H9 (cell line): ENCODE results near the gene MACIR. TPM values are rescaled to one million over a fixed set of nuclear protein-coding genes. Genes with fewer than 3 reads are reported as not detected.

Experiments used
- DNase-seq: peaks from one replicate; pipeline ENCODE4 v3.0.0-alpha.2; 2017
- H2AFZ ChIP-seq: one replicate; pipeline ENCODE4 v1.6.1; 2013; ENCODE audit warnings: mild to moderate bottlenecking, low read length, control low read depth, moderate library complexity
- H2AK5ac ChIP-seq: 2 replicates; pipeline ENCODE4 v1.6.1; 2013; ENCODE audit warnings: low read length, control low read depth, mixed read lengths; ENCODE audit not compliant: insufficient read length
- H2BK120ac ChIP-seq: one replicate; pipeline ENCODE4 v1.6.1; 2013; ENCODE audit warnings: low read depth, mild to moderate bottlenecking, low read length, control low read depth, inconsistent platforms; ENCODE audit not compliant: poor library complexity, severe bottlenecking
- H2BK12ac ChIP-seq: 2 replicates; pipeline ENCODE4 v1.6.1; 2013; ENCODE audit warnings: low read length, control low read depth, mixed read lengths, low read depth; ENCODE audit not compliant: insufficient read length
- H2BK15ac ChIP-seq: 2 replicates; pipeline ENCODE4 v1.6.1; 2013; ENCODE audit warnings: low read depth, low read length, control low read depth
- H2BK20ac ChIP-seq: one replicate; pipeline ENCODE4 v1.6.1; 2013; ENCODE audit warnings: low read depth, mild to moderate bottlenecking, low read length, control low read depth, inconsistent platforms; ENCODE audit not compliant: poor library complexity, severe bottlenecking
- H2BK5ac ChIP-seq: 2 replicates; pipeline ENCODE4 v1.6.1; 2013; ENCODE audit warnings: low read length, control low read depth, mixed read lengths; ENCODE audit not compliant: insufficient read length
- H3K14ac ChIP-seq: 2 replicates; pipeline ENCODE4 v1.6.1; 2013; ENCODE audit warnings: low read length, control low read depth; ENCODE audit not compliant: insufficient read depth
- H3K18ac ChIP-seq: 2 replicates; pipeline ENCODE4 v1.6.1; 2013; ENCODE audit warnings: low read depth, mild to moderate bottlenecking, mixed read lengths, low read length, control low read depth; ENCODE audit not compliant: insufficient read length
- H3K23ac ChIP-seq: 2 replicates; pipeline ENCODE4 v1.6.1; 2013; ENCODE audit warnings: low read length, control low read depth, mixed read lengths, low read depth; ENCODE audit not compliant: insufficient read length
- H3K23me2 ChIP-seq: 2 replicates; pipeline ENCODE4 v1.6.1; 2013; ENCODE audit warnings: low read depth, mild to moderate bottlenecking, mixed read lengths, low read length, control low read depth; ENCODE audit not compliant: insufficient read length, poor library complexity, severe bottlenecking
- H3K27ac ChIP-seq: 2 replicates; pipeline ENCODE4 v1.5.1; 2013; ENCODE audit warnings: low read length, control low read depth, mixed read lengths, low read depth; ENCODE audit not compliant: insufficient read length
- H3K27me3 ChIP-seq: 2 replicates; pipeline ENCODE4 v1.6.1; 2013; ENCODE audit warnings: low read length, control low read depth, inconsistent platforms; ENCODE audit not compliant: insufficient read depth
- H3K4ac ChIP-seq: 2 replicates; pipeline ENCODE4 v1.6.1; 2013; ENCODE audit warnings: low read depth, mild to moderate bottlenecking, control low read depth, inconsistent platforms, low read length, moderate library complexity
- H3K4me1 ChIP-seq: 2 replicates; pipeline ENCODE4 v1.6.1; 2013; ENCODE audit warnings: low read length, control low read depth, inconsistent platforms; ENCODE audit not compliant: insufficient read depth
- H3K4me2 ChIP-seq: 2 replicates; pipeline ENCODE4 v1.6.1; 2013; ENCODE audit warnings: low read length, control low read depth, mixed read lengths; ENCODE audit not compliant: insufficient read length, insufficient read depth
- H3K56ac ChIP-seq: 2 replicates; pipeline ENCODE4 v1.6.1; 2013; ENCODE audit warnings: low read depth, mild to moderate bottlenecking, mixed read lengths, low read length, control low read depth; ENCODE audit not compliant: insufficient read length
- H3K79me1 ChIP-seq: 2 replicates; pipeline ENCODE4 v1.6.1; 2013; ENCODE audit warnings: low read depth, mild to moderate bottlenecking, moderate library complexity, low read length, control low read depth, inconsistent platforms; ENCODE audit not compliant: insufficient read depth, poor library complexity, severe bottlenecking
- H3K79me2 ChIP-seq: 2 replicates; pipeline ENCODE4 v1.6.1; 2013; ENCODE audit warnings: low read length, control low read depth, inconsistent platforms; ENCODE audit not compliant: insufficient read depth
- H3K9ac ChIP-seq: 2 replicates; pipeline ENCODE4 v1.6.1; 2013; ENCODE audit warnings: low read length, control low read depth, mixed read lengths; ENCODE audit not compliant: insufficient read length; ENCODE audit errors: extremely low read depth
- H3K9me3 ChIP-seq: one replicate; pipeline ENCODE4 v1.6.1; 2013; ENCODE audit warnings: low read depth, low read length, inconsistent platforms; ENCODE audit not compliant: control insufficient read depth
- H3T11ph ChIP-seq: one replicate; pipeline ENCODE4 v1.6.1; 2013; ENCODE audit warnings: mild to moderate bottlenecking, low read length, control low read depth, inconsistent platforms
- H4K20me1 ChIP-seq: one replicate; pipeline ENCODE4 v1.6.1; 2013; ENCODE audit not compliant: control insufficient read depth, insufficient read length, insufficient read depth
- H4K5ac ChIP-seq: 2 replicates; pipeline ENCODE4 v1.6.1; 2013; ENCODE audit warnings: low read depth, mild to moderate bottlenecking, mixed read lengths, low read length, control low read depth; ENCODE audit not compliant: insufficient read length
- H4K8ac ChIP-seq: replicated peaks from 2 replicates; pipeline ENCODE4 v1.6.1; 2013; ENCODE audit warnings: low read length, control low read depth, mixed read lengths, low read depth; ENCODE audit not compliant: insufficient read length
- H4K91ac ChIP-seq: 2 replicates; pipeline ENCODE4 v1.6.1; 2013; ENCODE audit warnings: low read depth, mild to moderate bottlenecking, moderate library complexity, mixed read lengths, low read length, control low read depth; ENCODE audit not compliant: insufficient read length
- H3K27ac Mint-ChIP-seq, 3 experiments: 2 replicates in 2 of 3; 3 replicates in 1 of 3; pipeline ENCODE4 v1.8.0; 2020 to 2021; ENCODE audit warnings: mixed read lengths in 3 of 3, mild to moderate bottlenecking in 1 of 3, moderate library complexity in 1 of 3
- H3K27me3 Mint-ChIP-seq: 2 replicates; pipeline ENCODE4 v1.8.0; 2021; ENCODE audit warnings: low read depth, mild to moderate bottlenecking, moderate library complexity, mixed read lengths
- H3K36me3 Mint-ChIP-seq, 3 experiments: 2 replicates in 2 of 3; 3 replicates in 1 of 3; pipeline ENCODE4 v1.8.0; 2020 to 2021; ENCODE audit warnings: low read depth in 3 of 3, mixed read lengths in 3 of 3; ENCODE audit not compliant: insufficient read depth in 1 of 3
- H3K4me1 Mint-ChIP-seq, 2 experiments: 2 replicates each; pipeline ENCODE4 v1.8.0; 2020; ENCODE audit warnings: mixed read lengths in 2 of 2
- H3K4me3 Mint-ChIP-seq, 2 experiments: 2 replicates in 1 of 2; 3 replicates in 1 of 2; pipeline ENCODE4 v1.8.0; 2020 to 2021; ENCODE audit warnings: mild to moderate bottlenecking in 2 of 2, mixed read lengths in 2 of 2, moderate library complexity in 1 of 2
- H3K9me3 Mint-ChIP-seq, 2 experiments: 2 replicates in 1 of 2; 3 replicates in 1 of 2; pipeline ENCODE4 v1.8.0; 2020; ENCODE audit warnings: mild to moderate bottlenecking in 2 of 2, mixed read lengths in 2 of 2, moderate library complexity in 1 of 2
- CTCF ChIP-seq: fragments of 200-600 bp; sonication (generic); conservative IDR thresholded peaks from 3 replicates; pipeline ENCODE4 v1.8.0; 2021; ENCODE audit warnings: antibody characterized with exemption, mild to moderate bottlenecking
- WGBS: extraction: QIAGEN DNeasy Blood & Tissue Kit; methylation state at CpG from one replicate; pipeline ENCODE4 v1.1.7; 2013; ENCODE audit warnings: missing lambda C conversion rate, low lambda C conversion rate, mixed read lengths; ENCODE audit not compliant: insufficient read length; ENCODE audit errors: extremely low coverage; 5-methylcytosine and 5-hydroxymethylcytosine counted together
- total RNA-seq: library from RNA; stranded (reverse); gene quantifications from 2 replicates; pipeline ENCODE4 v1.2.1, GENCODE V29; 2021

The MACIR gene
- total RNA-seq, 1 experiment from 2014 or later: 11.7 TPM

GRCh38 chr5:103290846-103291245 lies 32.3 kb downstream of the MACIR start:
- Histone ChIP-seq H2AFZ (no peak overlapping the region), H3K79me2 (no peaks in the 10 kb centered on the region), H2BK15ac (no peak overlapping the region), H4K5ac (no peak overlapping the region), H4K8ac (no peak overlapping the region), H3K4ac (no peak overlapping the region), H3T11ph (no peak overlapping the region), H3K4me1 (no peaks in the 10 kb centered on the region; the same call in 1 of the 2 replicates), H3K4me2 (no peak overlapping the region), H3K23ac (no peak overlapping the region), H3K14ac (no peak overlapping the region), H2AK5ac (no peak overlapping the region), H2BK5ac (no peak overlapping the region), H3K27ac (no peak overlapping the region), H3K23me2 (no peaks in the 10 kb centered on the region), H4K20me1 (no peaks in the 10 kb centered on the region), H4K91ac (no peak overlapping the region), H2BK120ac (no peak overlapping the region), H3K79me1 (no peaks in the 10 kb centered on the region), H3K9ac (no peak overlapping the region), H3K56ac (no peak overlapping the region), H3K18ac (no peak overlapping the region), H3K27me3 (no peaks in the 10 kb centered on the region), H2BK20ac (no peak overlapping the region), H2BK12ac (no peak overlapping the region), H3K9me3 (no peaks in the 10 kb centered on the region)
- no peak for DNase-seq
- no peak overlapping the region for H3K4me3 Mint-ChIP-seq
- H3K36me3 Mint-ChIP-seq: no peaks in the 10 kb centered on the region
- no CpG with 5 or more reads among the region's 1 CpG for WGBS
- H3K27me3 Mint-ChIP-seq: no peaks in the 10 kb centered on the region
- TF ChIP-seq CTCF: no peak
- H3K9me3 Mint-ChIP-seq: no peaks in the 10 kb centered on the region
- H3K27ac Mint-ChIP-seq: no peak overlapping the region
- H3K4me1 Mint-ChIP-seq: peaks cover 2% of the 10 kb centered on the region in 2 experiments
